Thyroid gland (tissue), 4 donors: ENCODE data around the gene WARS2.

ENCODE experiments used
- CTCF ChIP-seq, 6 experiments: fragments of 200-600 bp in 3 of 6; fragments of 450-650 bp in 3 of 6; sonication (generic) in 3 of 6; IDR thresholded peaks; one replicate each; pipeline ENCODE4 v1.5.1; 2016 to 2019; ENCODE audit warnings: antibody characterized with exemption in 6 of 6, mild to moderate bottlenecking in 2 of 6, inconsistent platforms in 1 of 6, moderate library complexity in 1 of 6
- POLR2A ChIP-seq, 2 donors: fragments of 450-650 bp; IDR thresholded peaks; one replicate each; pipeline ENCODE4 v1.6.1; 2017; ENCODE audit warnings: antibody characterized with exemption in 2 of 2, mild to moderate bottlenecking in 2 of 2, moderate library complexity in 1 of 2

GRCh38 chr1:119075614-119076013 lies 64.8 kb downstream of the WARS2 start:
- TF ChIP-seq CTCF (IDR thresholded peaks at IDR 0.05), result no peak
- no peak for TF ChIP-seq POLR2A (IDR thresholded peaks at IDR 0.05)
